Right atrium auricular region (tissue), 2 donors: ENCODE results near the gene PTPRN2. TPM values are rescaled to one million over a fixed set of nuclear protein-coding genes. Genes with fewer than 3 reads are reported as not detected.
"Not testable (repeated sequence)": the region's sequence is repeated elsewhere in the genome, so short reads cannot be mapped to it uniquely, and the experiment has no call there.

Source experiments
- DNase-seq: peaks from one replicate; pipeline ENCODE4 v3.0.0-alpha.2; 2019; ENCODE audit warnings: low spot score
- H3K27ac ChIP-seq, 2 donors: fragments of 200-600 bp; sonication (generic); 1 replicate in 1 of 2; 2 replicates in 1 of 2; pipeline ENCODE4 v1.5.1; 2016 to 2019
- H3K27me3 ChIP-seq, 2 donors: fragments of 200-600 bp; sonication (generic); one replicate each; pipeline versions ENCODE4 v1.5.1 to v1.6.0; 2017 to 2019
- H3K36me3 ChIP-seq: fragments of 200-600 bp; sonication (generic); one replicate; pipeline ENCODE4 v1.5.1; 2016
- H3K4me1 ChIP-seq, 2 donors: fragments of 200-600 bp; sonication (generic); one replicate each; pipeline versions ENCODE4 v1.5.1 to v1.6.0; 2017 to 2019
- H3K4me3 ChIP-seq, 2 donors: fragments of 200-600 bp; sonication (generic); 1 replicate in 1 of 2; 2 replicates in 1 of 2; pipeline ENCODE4 v1.5.1; 2017 to 2019; ENCODE audit warnings: mild to moderate bottlenecking in 1 of 2, moderate library complexity in 1 of 2
- H3K9me3 ChIP-seq, 2 donors: fragments of 200-600 bp; sonication (generic); one replicate each; pipeline ENCODE4 v1.5.1; 2019
- total RNA-seq, 2 donors: library from RNA; depleted of rRNA; stranded (reverse); fragments of >200 nt; gene quantifications; one replicate each; pipeline ENCODE4 v1.1.0, GENCODE V29; 2016
- TF ChIP-seq, protein P1 (sequence below), 2 donors: fragments of 200-600 bp; sonication (generic); IDR thresholded peaks; one replicate each; pipeline ENCODE4 v1.5.1; 2019; ENCODE audit warnings: antibody characterized with exemption in 2 of 2

The PTPRN2 gene
- total RNA-seq, 2 donors from 2014 or later = 2.6 to 2.7 TPM

DNA sequence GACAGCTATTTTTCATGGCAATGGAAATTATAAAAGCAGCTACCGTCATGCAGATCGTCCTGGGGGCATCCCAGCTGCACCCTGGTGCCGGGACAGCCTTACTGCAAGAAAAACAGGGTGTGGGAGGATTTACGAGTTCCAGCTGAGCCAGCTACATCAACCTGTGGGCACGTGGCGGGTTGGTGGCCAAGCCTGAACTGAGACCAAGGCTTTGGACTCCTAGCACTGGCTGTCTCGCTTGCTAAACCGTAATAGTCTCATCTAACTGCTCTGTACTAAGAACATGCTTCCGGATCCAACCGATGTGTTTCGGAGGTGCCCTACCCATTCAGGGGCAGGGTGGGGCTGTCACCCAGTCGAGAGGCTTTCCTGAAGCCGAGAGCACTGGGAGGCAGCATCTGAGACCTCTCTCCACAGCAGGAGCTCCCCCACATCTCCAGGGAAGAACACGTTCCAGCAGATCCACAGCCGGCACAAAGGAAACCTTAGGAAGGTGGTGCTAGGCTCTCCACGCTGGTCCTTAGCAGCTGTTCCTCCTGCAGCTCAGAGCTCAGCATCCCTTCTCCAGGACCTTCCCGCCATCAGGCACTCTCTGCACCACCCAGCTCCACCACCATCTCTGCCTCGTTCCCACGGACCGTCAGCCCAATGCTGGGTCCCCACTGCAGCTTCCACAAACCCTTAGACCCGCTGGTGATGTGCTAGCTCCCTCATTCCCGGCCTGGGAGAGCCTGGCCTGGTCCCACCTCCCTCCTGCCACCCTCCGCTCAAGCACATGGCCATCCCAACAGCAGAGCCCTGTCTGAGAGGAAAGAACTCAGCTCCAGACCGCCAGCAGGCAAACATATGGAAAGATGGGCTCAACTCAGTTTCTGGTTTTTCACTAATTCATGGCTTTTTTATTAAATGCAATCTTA is 158.5 kb downstream of the PTPRN2 start:
- H3K27ac ChIP-seq = no peak overlapping the region
- H3K4me3 ChIP-seq = no peak overlapping the region
- DNase-seq = no peak
- H3K4me1 ChIP-seq = no peaks in the 10 kb centered on the region
- H3K9me3 ChIP-seq = no peaks in the 10 kb centered on the region
- H3K27me3 ChIP-seq = no peaks in the 10 kb centered on the region
- no peaks in the 10 kb centered on the region for H3K36me3 ChIP-seq
- TF ChIP-seq, protein P1, sequence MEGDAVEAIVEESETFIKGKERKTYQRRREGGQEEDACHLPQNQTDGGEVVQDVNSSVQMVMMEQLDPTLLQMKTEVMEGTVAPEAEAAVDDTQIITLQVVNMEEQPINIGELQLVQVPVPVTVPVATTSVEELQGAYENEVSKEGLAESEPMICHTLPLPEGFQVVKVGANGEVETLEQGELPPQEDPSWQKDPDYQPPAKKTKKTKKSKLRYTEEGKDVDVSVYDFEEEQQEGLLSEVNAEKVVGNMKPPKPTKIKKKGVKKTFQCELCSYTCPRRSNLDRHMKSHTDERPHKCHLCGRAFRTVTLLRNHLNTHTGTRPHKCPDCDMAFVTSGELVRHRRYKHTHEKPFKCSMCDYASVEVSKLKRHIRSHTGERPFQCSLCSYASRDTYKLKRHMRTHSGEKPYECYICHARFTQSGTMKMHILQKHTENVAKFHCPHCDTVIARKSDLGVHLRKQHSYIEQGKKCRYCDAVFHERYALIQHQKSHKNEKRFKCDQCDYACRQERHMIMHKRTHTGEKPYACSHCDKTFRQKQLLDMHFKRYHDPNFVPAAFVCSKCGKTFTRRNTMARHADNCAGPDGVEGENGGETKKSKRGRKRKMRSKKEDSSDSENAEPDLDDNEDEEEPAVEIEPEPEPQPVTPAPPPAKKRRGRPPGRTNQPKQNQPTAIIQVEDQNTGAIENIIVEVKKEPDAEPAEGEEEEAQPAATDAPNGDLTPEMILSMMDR (IDR thresholded peaks at IDR 0.05) = no peak

DNA sequence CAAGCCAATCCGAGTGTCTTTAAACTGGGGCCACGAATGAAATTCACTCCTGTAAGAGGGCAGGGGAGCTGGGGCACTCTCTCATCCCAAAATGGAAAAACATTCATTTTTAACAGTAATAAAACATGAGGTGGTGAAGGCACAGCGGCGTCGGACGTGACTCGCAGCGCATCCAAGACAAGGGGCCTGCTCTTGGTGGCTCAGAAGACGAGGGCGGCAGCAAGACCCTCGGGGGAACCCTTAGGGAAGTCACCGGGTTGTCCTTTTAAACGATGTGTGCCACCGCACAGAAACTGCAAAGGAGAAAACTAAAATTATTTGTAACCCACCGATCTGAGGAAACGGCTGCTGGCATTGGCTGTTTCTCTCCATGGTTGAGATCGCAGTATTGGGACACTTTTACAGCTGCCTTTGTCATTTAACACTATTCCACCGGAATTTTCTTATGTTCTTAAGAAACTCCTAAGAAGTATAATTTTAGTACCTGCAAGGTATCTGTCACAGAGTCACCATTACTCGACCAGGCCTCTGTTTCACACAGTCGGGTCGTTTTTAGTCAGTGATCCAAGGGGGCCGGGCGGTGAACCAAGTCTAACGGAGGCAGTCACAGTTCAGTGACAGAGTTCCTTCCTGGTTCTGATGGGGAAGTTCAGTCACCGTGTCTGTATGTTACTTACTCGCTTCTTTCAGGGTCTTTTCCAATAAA is 159.3 kb downstream of the PTPRN2 start:
- Histone ChIP-seq H3K36me3 (no peaks in the 10 kb centered on the region), H3K27me3 (no peaks in the 10 kb centered on the region), H3K27ac (no peak overlapping the region), H3K4me1 (no peaks in the 10 kb centered on the region), H3K9me3 (no peaks in the 10 kb centered on the region), H3K4me3 (no peak overlapping the region)
- TF ChIP-seq, protein P1 (IDR thresholded peaks at IDR 0.05) = no peak
- no peak for DNase-seq

DNA sequence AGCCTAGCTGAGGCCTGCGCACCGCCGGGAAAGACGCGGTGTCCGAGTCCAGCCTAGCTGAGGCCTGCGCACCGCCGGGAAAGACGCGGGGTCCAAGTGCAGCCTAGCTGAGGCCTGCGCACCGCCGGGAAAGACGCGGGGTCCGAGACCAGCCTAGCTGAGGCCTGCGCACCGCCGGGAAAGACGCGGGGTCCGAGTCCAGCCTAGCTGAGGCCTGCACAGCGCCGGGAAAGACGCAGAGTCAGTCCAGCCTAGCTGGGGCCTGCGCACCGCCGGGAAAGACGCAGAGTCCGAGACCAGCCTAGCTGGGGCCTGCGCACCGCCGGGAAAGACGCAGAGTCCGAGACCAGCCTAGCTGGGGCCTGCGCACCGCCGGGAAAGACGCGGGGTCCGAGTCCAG is 161.9 kb downstream of the PTPRN2 start:
- H3K27me3 ChIP-seq, H3K27ac ChIP-seq, H3K36me3 ChIP-seq, DNase-seq, H3K4me3 ChIP-seq, H3K9me3 ChIP-seq, H3K4me1 ChIP-seq: not testable (repeated sequence)

DNA sequence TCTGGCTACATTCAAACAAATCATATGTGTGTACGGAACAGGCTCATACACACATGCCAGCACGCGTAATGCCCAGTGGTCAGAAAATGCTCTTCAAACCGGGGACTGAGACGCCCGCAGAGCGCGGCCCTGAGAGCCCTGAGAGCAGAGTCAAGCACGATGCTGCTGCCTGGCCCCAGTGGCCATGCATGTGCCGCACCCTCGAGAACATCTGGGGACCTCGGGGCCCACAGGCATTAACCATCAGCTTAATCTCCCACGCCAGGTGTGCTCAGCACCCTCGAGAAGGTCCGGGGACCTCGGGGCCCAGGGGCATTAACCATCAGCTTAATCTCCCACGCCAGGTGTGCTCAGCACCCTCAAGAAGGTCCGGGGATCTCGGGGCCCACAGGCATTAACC is 163.1 kb downstream of the PTPRN2 start:
- Histone ChIP-seq H3K27ac (no peak overlapping the region), H3K27me3 (no peaks in the 10 kb centered on the region), H3K4me1 (no peaks in the 10 kb centered on the region), H3K4me3 (no peak overlapping the region), H3K9me3 (no peaks in the 10 kb centered on the region), H3K36me3 (no peaks in the 10 kb centered on the region)
- TF ChIP-seq, protein P1 (IDR thresholded peaks at IDR 0.05) = no peak
- DNase-seq = no peak

DNA sequence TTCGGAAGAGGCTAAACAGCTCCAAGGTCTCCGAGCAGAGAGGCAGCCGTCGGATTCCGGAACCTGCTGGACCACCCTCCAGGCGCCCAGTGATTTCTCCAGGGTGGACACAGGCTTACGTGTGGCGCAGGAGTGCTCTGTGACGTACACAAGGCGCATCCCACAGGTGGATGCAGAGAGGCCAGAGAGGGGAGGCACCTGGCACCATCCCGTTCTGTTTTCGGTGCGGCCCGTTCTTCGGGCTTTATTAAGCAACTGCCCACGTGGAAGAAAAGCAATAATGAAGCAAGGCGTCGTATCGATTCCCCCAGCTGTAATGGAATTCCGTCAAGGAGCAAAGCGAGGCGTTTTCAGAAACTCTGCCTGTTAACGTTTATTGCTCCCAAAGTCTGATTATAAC is 163.6 kb downstream of the PTPRN2 start:
- DNase-seq = no peak
- TF ChIP-seq, protein P1 (IDR thresholded peaks at IDR 0.05) = no peak
- no peaks in the 10 kb centered on the region for H3K9me3 ChIP-seq
- no peaks in the 10 kb centered on the region for H3K4me1 ChIP-seq
- no peak overlapping the region for H3K4me3 ChIP-seq
- H3K36me3 ChIP-seq = no peaks in the 10 kb centered on the region
- H3K27ac ChIP-seq = no peak overlapping the region
- H3K27me3 ChIP-seq = no peaks in the 10 kb centered on the region

DNA sequence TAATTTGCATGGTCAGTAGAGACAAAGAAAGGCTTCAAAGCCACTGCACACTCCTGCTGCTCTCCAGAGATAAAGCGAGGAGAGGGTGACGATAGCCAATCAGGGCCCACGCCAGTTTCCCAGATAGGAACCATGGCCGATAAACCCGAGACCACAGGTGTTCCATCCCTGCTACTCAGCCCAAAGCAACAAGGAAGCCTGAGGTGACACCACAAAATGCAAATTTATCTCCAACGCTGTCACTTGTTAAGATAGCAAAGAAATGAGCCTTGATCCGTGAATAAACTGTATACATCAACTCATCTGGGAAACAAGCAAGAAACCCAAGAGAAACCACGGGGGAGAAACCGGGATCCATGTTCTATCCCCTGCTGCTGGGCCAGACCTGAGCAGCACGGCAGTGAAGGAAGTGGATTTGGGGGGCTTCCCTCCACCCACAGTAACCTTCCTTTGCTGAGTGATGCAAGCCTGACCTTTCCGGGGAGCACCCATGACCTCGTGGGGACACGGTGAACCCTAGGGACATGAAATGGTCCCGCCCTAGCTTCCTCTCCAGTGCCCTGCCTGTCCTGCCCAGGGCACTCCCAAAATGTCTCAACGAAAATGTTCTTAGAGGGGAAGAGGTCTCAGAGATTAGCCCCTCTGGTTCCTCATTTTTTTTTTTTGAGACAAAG is 164.6 kb downstream of the PTPRN2 start:
- TF ChIP-seq, protein P1 (IDR thresholded peaks at IDR 0.05) = no peak
- H3K27ac ChIP-seq = no peak overlapping the region
- no peak for DNase-seq
- no peaks in the 10 kb centered on the region for H3K4me1 ChIP-seq
- H3K4me3 ChIP-seq = no peak overlapping the region
- H3K27me3 ChIP-seq = no peaks in the 10 kb centered on the region
- H3K9me3 ChIP-seq = no peaks in the 10 kb centered on the region
- H3K36me3 ChIP-seq = no peaks in the 10 kb centered on the region
